HEK293 (cell line): ENCODE data around the gene RPS21.

Experiments used
- MEIS1 ChIP-seq: sonication (generic); formaldehyde crosslinking; IDR thresholded peaks from 2 replicates; pipeline ENCODE4 v1.8.1; 2022; ENCODE audit warnings: missing genetic modification reagents, mild to moderate bottlenecking, borderline replicate concordance
- MZF1 ChIP-seq: fragments of 450-650 bp; formaldehyde crosslinking; IDR thresholded peaks from 2 replicates; pipeline ENCODE4 v1.5.1; 2017; ENCODE audit warnings: missing biosample characterization, missing genetic modification characterization, borderline replicate concordance
- PRDM6 ChIP-seq: fragments of 450-650 bp; formaldehyde crosslinking; IDR thresholded peaks from 2 replicates; pipeline ENCODE4 v1.5.1; 2017; ENCODE audit warnings: missing biosample characterization, missing genetic modification characterization
- SETDB1 ChIP-seq: IDR thresholded peaks from one replicate; pipeline ENCODE4 v1.6.1; 2017; ENCODE audit warnings: mild to moderate bottlenecking, low read length, moderate library complexity, mixed read lengths; ENCODE audit not compliant: insufficient read length
- TRIM28 ChIP-seq: IDR thresholded peaks from 2 replicates; pipeline ENCODE4 v1.6.1; 2011; ENCODE audit warnings: low read length, control low read depth, borderline replicate concordance
- ZFHX2 ChIP-seq: fragments of 450-650 bp; formaldehyde crosslinking; conservative IDR thresholded peaks from 2 replicates; pipeline ENCODE4 v1.5.1; 2016; ENCODE audit warnings: missing biosample characterization, missing genetic modification characterization
- ZNF133 ChIP-seq: fragments of 450-650 bp; formaldehyde crosslinking; IDR thresholded peaks from 2 replicates; pipeline ENCODE4 v1.5.1; 2016; ENCODE audit warnings: missing biosample characterization, missing genetic modification characterization
- ZNF157 ChIP-seq: fragments of 450-650 bp; formaldehyde crosslinking; IDR thresholded peaks from 2 replicates; pipeline ENCODE4 v1.5.1; 2016; ENCODE audit warnings: missing biosample characterization, missing genetic modification characterization
- ZNF169 ChIP-seq: fragments of 450-650 bp; formaldehyde crosslinking; IDR thresholded peaks from 2 replicates; pipeline ENCODE4 v1.5.1; 2016; ENCODE audit warnings: missing biosample characterization, missing genetic modification characterization
- ZNF184 ChIP-seq: fragments of 450-650 bp; IDR thresholded peaks from 2 replicates; pipeline ENCODE4 v1.5.1; 2018; ENCODE audit warnings: missing biosample characterization, mild to moderate bottlenecking, missing genetic modification characterization
- ZNF19 ChIP-seq: fragments of 450-650 bp; formaldehyde crosslinking; IDR thresholded peaks from 2 replicates; pipeline ENCODE4; 2016; ENCODE audit warnings: missing biosample characterization, missing genetic modification characterization, low read depth
- ZNF280C ChIP-seq: fragments of 450-650 bp; formaldehyde crosslinking; IDR thresholded peaks from 2 replicates; pipeline ENCODE4 v1.5.1; 2016; ENCODE audit warnings: missing biosample characterization, missing genetic modification characterization
- ZNF280D ChIP-seq: fragments of 450-650 bp; formaldehyde crosslinking; IDR thresholded peaks from 2 replicates; pipeline ENCODE4 v1.5.1; 2016; ENCODE audit warnings: missing biosample characterization, missing genetic modification characterization
- ZNF341 ChIP-seq: fragments of 450-650 bp; formaldehyde crosslinking; IDR thresholded peaks from 2 replicates; pipeline ENCODE4; 2016; ENCODE audit warnings: low read depth, missing biosample characterization, missing genetic modification characterization
- ZNF394 ChIP-seq: fragments of 450-650 bp; formaldehyde crosslinking; IDR thresholded peaks from 2 replicates; pipeline ENCODE4 v1.5.1; 2016; ENCODE audit warnings: missing biosample characterization, missing genetic modification characterization, mild to moderate bottlenecking, moderate library complexity, borderline replicate concordance
- ZNF398 ChIP-seq: fragments of 450-650 bp; formaldehyde crosslinking; IDR thresholded peaks from 2 replicates; pipeline ENCODE4 v1.5.1; 2017; ENCODE audit warnings: missing biosample characterization, missing genetic modification characterization
- ZNF473 ChIP-seq: fragments of 450-650 bp; formaldehyde crosslinking; IDR thresholded peaks from 2 replicates; pipeline ENCODE4 v1.5.1; 2017; ENCODE audit warnings: missing biosample characterization, missing genetic modification characterization
- ZNF501 ChIP-seq: fragments of 450-650 bp; formaldehyde crosslinking; IDR thresholded peaks from 2 replicates; pipeline ENCODE4 v1.5.1; 2016; ENCODE audit warnings: missing biosample characterization, missing genetic modification characterization
- ZNF548 ChIP-seq: fragments of 450-650 bp; formaldehyde crosslinking; IDR thresholded peaks from 2 replicates; pipeline ENCODE4 v1.5.1; 2016; ENCODE audit warnings: missing biosample characterization, missing genetic modification characterization
- ZNF555 ChIP-seq: fragments of 450-650 bp; formaldehyde crosslinking; conservative IDR thresholded peaks from 2 replicates; pipeline ENCODE4 v1.5.1; 2017; ENCODE audit warnings: missing biosample characterization, mild to moderate bottlenecking, missing genetic modification characterization, inconsistent platforms
- ZNF623 ChIP-seq: fragments of 450-650 bp; formaldehyde crosslinking; IDR thresholded peaks from 2 replicates; pipeline ENCODE4 v1.5.1; 2016; ENCODE audit warnings: missing biosample characterization, missing genetic modification characterization
- ZNF629 ChIP-seq: fragments of 450-650 bp; formaldehyde crosslinking; IDR thresholded peaks from 2 replicates; pipeline ENCODE4 v1.5.1; 2017; ENCODE audit warnings: missing biosample characterization, missing genetic modification characterization
- ZNF654 ChIP-seq: fragments of 450-650 bp; formaldehyde crosslinking; IDR thresholded peaks from 2 replicates; pipeline ENCODE4 v1.5.1; 2016; ENCODE audit warnings: low read depth, missing biosample characterization, missing genetic modification characterization
- ZNF707 ChIP-seq: fragments of 450-650 bp; formaldehyde crosslinking; IDR thresholded peaks from 2 replicates; pipeline ENCODE4 v1.5.1; 2016; ENCODE audit warnings: missing biosample characterization, missing genetic modification characterization
- ZNF747 ChIP-seq: fragments of 450-650 bp; formaldehyde crosslinking; IDR thresholded peaks from 2 replicates; pipeline ENCODE4 v1.5.1; 2016; ENCODE audit warnings: missing biosample characterization, missing genetic modification characterization
- ZNF791 ChIP-seq: fragments of 450-650 bp; formaldehyde crosslinking; IDR thresholded peaks from 2 replicates; pipeline ENCODE4 v1.5.1; 2016; ENCODE audit warnings: missing biosample characterization, missing genetic modification characterization
- ZNF792 ChIP-seq: fragments of 450-650 bp; formaldehyde crosslinking; IDR thresholded peaks from 2 replicates; pipeline ENCODE4 v1.5.1; 2016; ENCODE audit warnings: missing biosample characterization, missing genetic modification characterization
- ZSCAN30 ChIP-seq: fragments of 450-650 bp; IDR thresholded peaks from 2 replicates; pipeline ENCODE4 v1.5.1; 2018; ENCODE audit warnings: missing biosample characterization, mild to moderate bottlenecking, missing genetic modification characterization, moderate library complexity
- ZSCAN4 ChIP-seq: fragments of 450-650 bp; formaldehyde crosslinking; IDR thresholded peaks from 2 replicates; pipeline ENCODE4 v1.5.1; 2017; ENCODE audit warnings: missing biosample characterization, missing genetic modification characterization

RPS21 gene

GRCh38 chr20:62407221-62407992 is 20.5 kb downstream of the RPS21 start, which contains the start of gene CABLES2 (continued):
- TF ChIP-seq PRDM6 (no peak), ZNF791 (tag by site-specific recombination) (no peak), TRIM28 (no peak), MZF1 (tag by site-specific recombination) (no peak; the same call in 1 of the 2 replicates), ZNF398 (tag by site-specific recombination) (peak; percentile 45), ZNF280D (no peak), ZNF184 (tag by site-specific recombination) (peak; percentile 79; the same call in 1 of the 2 replicates), ZFHX2 (tag by site-specific recombination) (peak; percentile 85), ZNF623 (tag by site-specific recombination) (0 out of 2 replicates have a peak, but pooled peaks have one; percentile 23), ZNF133 (no peak), ZNF473 (tag by site-specific recombination) (no peak), ZNF280C (tag by site-specific recombination) (no peak), ZNF19 (no peak), ZNF341 (tag by site-specific recombination) (peak; percentile 49; the same call in 1 of the 2 replicates), ZNF654 (no peak), ZNF169 (tag by site-specific recombination) (no peak), SETDB1 (no peak), ZNF394 (tag by site-specific recombination) (peak; percentile 76; the same call in 1 of the 2 replicates), ZNF629 (peak; percentile 75), ZSCAN30 (tag by site-specific recombination) (peak; percentile 88), ZSCAN4 (tag by site-specific recombination) (peak; percentile 56), ZNF548 (tag by site-specific recombination) (no peak), ZNF707 (no peak), ZNF747 (tag by site-specific recombination) (no peak), MEIS1 (CRISPR knock-in tag) (no peak), ZNF792 (tag by site-specific recombination) (no peak), ZNF555 (tag by site-specific recombination) (no peak), ZNF157 (tag by site-specific recombination) (no peak), ZNF501 (peak; percentile 65; the same call in 1 of the 2 replicates)
